SU-DHL-6 (cell line): ENCODE measurements around the gene SLC35B3.

Experiments used
- H2AFZ ChIP-seq: fragments of 200-600 bp; sonication (generic); 2 replicates; pipeline ENCODE4 v1.6.1; 2014; ENCODE audit warnings: low read depth, mild to moderate bottlenecking, moderate library complexity, mixed read lengths, antibody characterized with exemption, low read length; ENCODE audit not compliant: severe bottlenecking
- H3F3A ChIP-seq: fragments of 200-600 bp; shearing (Covaris generic); 2 replicates; pipeline ENCODE4 v1.6.0; 2016; ENCODE audit warnings: antibody characterized with exemption, mild to moderate bottlenecking; ENCODE audit not compliant: insufficient read depth
- H3K27ac ChIP-seq: fragments of 200-600 bp; sonication (generic); 2 replicates; pipeline ENCODE4 v1.5.1; 2016; ENCODE audit warnings: low read depth, mild to moderate bottlenecking, low read length, moderate library complexity, mixed read lengths
- H3K27me3 ChIP-seq: fragments of 200-600 bp; sonication (generic), shearing (Covaris generic); 2 replicates; pipeline ENCODE4 v1.6.0; 2014; ENCODE audit warnings: mild to moderate bottlenecking, low read length
- H3K36me3 ChIP-seq: fragments of 200-600 bp; sonication (generic); 2 replicates; pipeline ENCODE4 v1.6.1; 2014; ENCODE audit warnings: mild to moderate bottlenecking, low read length, mixed read lengths
- H3K4me2 ChIP-seq: fragments of 300-600, 200-600 bp; shearing (Covaris generic), sonication (generic); 2 replicates; pipeline ENCODE4 v1.6.0; 2014; ENCODE audit warnings: low read length, low read depth, mild to moderate bottlenecking; ENCODE audit not compliant: poor library complexity, severe bottlenecking
- H3K4me3 ChIP-seq: fragments of 200-600 bp; sonication (generic); 2 replicates; pipeline ENCODE4 v1.5.1; 2014; ENCODE audit warnings: antibody characterized with exemption, low read length, mild to moderate bottlenecking, mixed read lengths; ENCODE audit not compliant: insufficient read depth, poor library complexity, severe bottlenecking
- H3K79me2 ChIP-seq: fragments of 200-600 bp; sonication (generic); 2 replicates; pipeline ENCODE4 v1.6.1; 2014; ENCODE audit warnings: mild to moderate bottlenecking, low read length, moderate library complexity; ENCODE audit not compliant: insufficient read depth
- H3K9ac ChIP-seq: fragments of 200-600 bp; sonication (generic); 2 replicates; pipeline ENCODE4 v1.7.0; 2014; ENCODE audit warnings: mild to moderate bottlenecking, low read length
- H3K9me2 ChIP-seq: fragments of 200-600 bp; sonication (generic); replicated peaks from 2 replicates; pipeline ENCODE4 v1.6.1; 2014; ENCODE audit warnings: low read length; ENCODE audit not compliant: insufficient read depth
- H3K9me3 ChIP-seq: fragments of 200-600 bp; sonication (generic); 2 replicates; pipeline ENCODE4 v1.6.1; 2014; ENCODE audit warnings: low read length, mixed read lengths; ENCODE audit not compliant: insufficient read depth
- H4K20me1 ChIP-seq: fragments of 200-600 bp; sonication (generic); 2 replicates; pipeline ENCODE4 v1.6.1; 2014; ENCODE audit warnings: low read depth, mild to moderate bottlenecking, antibody characterized with exemption, low read length, moderate library complexity, mixed read lengths
- CTCF ChIP-seq: fragments of 200-600 bp; sonication (generic); IDR thresholded peaks from one replicate; pipeline ENCODE4 v1.5.1; 2017; ENCODE audit warnings: antibody characterized with exemption, mild to moderate bottlenecking, low read length, moderate library complexity; ENCODE audit not compliant: insufficient read depth, poor library complexity, severe bottlenecking
- EZH2phosphoT487 ChIP-seq: fragments of 200-600 bp; sonication (generic), shearing (Covaris generic); conservative IDR thresholded peaks from 2 replicates; pipeline ENCODE4 v1.6.1; 2018; ENCODE audit warnings: mild to moderate bottlenecking, antibody characterized with exemption, low read length, moderate library complexity, mixed read lengths

Gene SLC35B3

GRCh38 chr6:8382434-8382833, 52.9 kb downstream of the SLC35B3 start:
- Histone ChIP-seq H3K36me3 (no peaks in the 10 kb centered on the region), H3K9me3 (no peaks in the 10 kb centered on the region), H3K9ac (no peak overlapping the region), H4K20me1 (no peaks in the 10 kb centered on the region), H3K4me2 (no peak overlapping the region), H3K27ac (no peak overlapping the region), H3K27me3 (no peaks in the 10 kb centered on the region), H3K4me3 (no peak overlapping the region), H3K9me2 (no peaks in the 10 kb centered on the region), H2AFZ (no peak overlapping the region), H3K79me2 (no peaks in the 10 kb centered on the region), H3F3A (no peaks in the 10 kb centered on the region)
- TF ChIP-seq EZH2phosphoT487, result no peak
- no peak for TF ChIP-seq CTCF

GRCh38 chr6:8375916-8376315, 59.4 kb downstream of the SLC35B3 start:
- no peaks in the 10 kb centered on the region for H3F3A ChIP-seq
- H3K27me3 ChIP-seq, result no peaks in the 10 kb centered on the region
- no peak overlapping the region for H3K4me3 ChIP-seq
- no peak overlapping the region for H3K4me2 ChIP-seq
- no peaks in the 10 kb centered on the region for H3K79me2 ChIP-seq
- no peak overlapping the region for H3K27ac ChIP-seq
- H3K36me3 ChIP-seq, result no peaks in the 10 kb centered on the region
- TF ChIP-seq CTCF (no peak), EZH2phosphoT487 (no peak)
- no peaks in the 10 kb centered on the region for H4K20me1 ChIP-seq
- no peaks in the 10 kb centered on the region for H3K9me3 ChIP-seq
- no peak overlapping the region for H2AFZ ChIP-seq
- no peaks in the 10 kb centered on the region for H3K9me2 ChIP-seq
- H3K9ac ChIP-seq, result no peak overlapping the region
